ENCODE results near the gene ITPR2. TPM values are rescaled to one million over a fixed set of nuclear protein-coding genes. Genes with fewer than 3 reads are reported as not detected.

Gene ITPR2
- polyA plus RNA-seq, 1 experiment, result 3.4 TPM

GRCh38 chr12:26818201-26818600, 14.8 kb downstream of the ITPR2 start:
- ChIA-PET POLR2A (no interaction called here), CTCF (no interaction called here)
- Histone ChIP-seq H3K27ac (ENCODE audit: low read depth, low read length) (no peak overlapping the region), H3K4me3 (ENCODE audit: low read depth, low read length) (no peak overlapping the region), H3K9me3 (ENCODE audit: control insufficient read depth, insufficient read depth, low read length) (no peaks in the 10 kb centered on the region), H3K27me3 (ENCODE audit: control insufficient read depth, insufficient read depth, low read length) (no peaks in the 10 kb centered on the region)
- no peak for TF ChIP-seq CTCF (IDR thresholded peaks at IDR 0.05; ENCODE audit: low read depth, low read length)
- DNase-seq (ENCODE audit: low read depth, low spot score), result no peak

- Histone ChIP-seq H3K4me3 (ENCODE audit: low read depth, low read length) (no peak overlapping the region), H3K27ac (ENCODE audit: low read depth, low read length) (no peak overlapping the region), H3K27me3 (ENCODE audit: control insufficient read depth, insufficient read depth, low read length) (no peaks in the 10 kb centered on the region), H3K9me3 (ENCODE audit: control insufficient read depth, insufficient read depth, low read length) (no peaks in the 10 kb centered on the region)
- TF ChIP-seq CTCF (IDR thresholded peaks at IDR 0.05; ENCODE audit: low read depth, low read length), result no peak
- CTCF ChIA-PET, result no interaction called here
- DNase-seq (ENCODE audit: low read depth, low spot score), result no peak
- POLR2A ChIA-PET, result no interaction called here
These were observed 15.8 kb downstream of the ITPR2 start for GRCh38 chr12:26817183-26817591.

- no peaks in the 10 kb centered on the region for H3K9me3 ChIP-seq (ENCODE audit: control insufficient read depth, insufficient read depth, low read length)
- H3K27me3 ChIP-seq (ENCODE audit: control insufficient read depth, insufficient read depth, low read length), result no peaks in the 10 kb centered on the region
- no peak overlapping the region for H3K4me3 ChIP-seq (ENCODE audit: low read depth, low read length)
- no peak overlapping the region for H3K27ac ChIP-seq (ENCODE audit: low read depth, low read length)
- ChIA-PET CTCF (interaction anchor here (1.5 kb wide), 1 partner anchor 71 kb away, joined by 3 read pairs; no protein-coding TSS in a partner anchor), POLR2A (no interaction called here)
- no peak for DNase-seq (ENCODE audit: low read depth, low spot score)
- no peak for TF ChIP-seq CTCF (IDR thresholded peaks at IDR 0.05; ENCODE audit: low read depth, low read length)
These were observed 19.2 kb downstream of the ITPR2 start for GRCh38 chr12:26813812-26814211.

GRCh38 chr12:26810330-26810729, 22.7 kb downstream of the ITPR2 start:
- H3K9me3 ChIP-seq (ENCODE audit: control insufficient read depth, insufficient read depth, low read length), result no peaks in the 10 kb centered on the region
- H3K27ac ChIP-seq (ENCODE audit: low read depth, low read length), result no peak overlapping the region
- no peak for TF ChIP-seq CTCF (IDR thresholded peaks at IDR 0.05; ENCODE audit: low read depth, low read length)
- DNase-seq (ENCODE audit: low read depth, low spot score), result no peak
- no peaks in the 10 kb centered on the region for H3K27me3 ChIP-seq (ENCODE audit: control insufficient read depth, insufficient read depth, low read length)
- POLR2A ChIA-PET, result no interaction called here
- H3K4me3 ChIP-seq (ENCODE audit: low read depth, low read length), result no peak overlapping the region
- CTCF ChIA-PET, result no interaction called here

GRCh38 chr12:26809611-26810285, 23.2 kb downstream of the ITPR2 start:
- H3K27ac ChIP-seq (ENCODE audit: low read depth, low read length), result no peak overlapping the region
- no peaks in the 10 kb centered on the region for H3K27me3 ChIP-seq (ENCODE audit: control insufficient read depth, insufficient read depth, low read length)
- ChIA-PET POLR2A (no interaction called here), CTCF (no interaction called here)
- TF ChIP-seq CTCF (IDR thresholded peaks at IDR 0.05; ENCODE audit: low read depth, low read length), result no peak
- no peak overlapping the region for H3K4me3 ChIP-seq (ENCODE audit: low read depth, low read length)
- H3K9me3 ChIP-seq (ENCODE audit: control insufficient read depth, insufficient read depth, low read length), result no peaks in the 10 kb centered on the region
- DNase-seq (ENCODE audit: low read depth, low spot score), result no peak
